Measurements from ENCODE around the gene ST6GALNAC4. TPM values are rescaled to one million over a fixed set of nuclear protein-coding genes. Genes with fewer than 3 reads are reported as not detected.

ST6GALNAC4 gene
- total and polyA plus RNA-seq, 2 donors (not counting 1 experiment from before 2014, with no cell fraction given), result 80.5 to 199 TPM

- ChIA-PET POLR2A (interaction anchor here (0.6 to 6.4 kb wide), 18 partner anchors 14 to 1973 kb away, joined by 3 to 228 read pairs (median 4); partner anchors contain the start of genes CDK9, ENG, ST6GALNAC6 and TOR2A), CTCF (interaction anchor here (0.6 to 17.3 kb wide), 11 partner anchors 11 to 329 kb away, joined by 3 to 237 read pairs (median 5); partner anchors contain the start of genes SH2D3C and TOR2A)
- Histone ChIP-seq H3K27me3 (replicated peaks in 1 of 4; ENCODE audit: control extremely low read depth in 1 of 4, control insufficient read depth in 3 of 4, insufficient read depth in 4 of 4, low read length in 3 of 4) (no peaks in the 10 kb centered on the region), H3K4me1 (ENCODE audit: control insufficient read depth in 2 of 2, insufficient read depth in 2 of 2, low read length in 2 of 2) (peaks cover 39 to 77% of the 10 kb centered on the region in 2 donors), H4K20me1 (ENCODE audit: control insufficient read depth, insufficient read depth, low read length, poor library complexity, severe bottlenecking) (no peaks in the 10 kb centered on the region), H3K4me2 (replicated peaks; ENCODE audit: low read depth, low read length, poor library complexity, severe bottlenecking) (peak overlapping the region; percentile 100), H3K27ac (ENCODE audit: low read length in 2 of 2) (peak overlapping the region; percentile 89 to 91), H3K79me2 (ENCODE audit: control insufficient read depth, insufficient read depth, low read length) (peaks cover 69% of the 10 kb centered on the region), H3K4me3 (ENCODE audit: control extremely low read depth in 1 of 5, extremely low read depth in 1 of 5, insufficient read depth in 1 of 5, low read depth in 2 of 5, low read length in 4 of 5) (peak overlapping the region; percentile 71 to 99 (median 79)), H3K9me3 (ENCODE audit: control extremely low read depth in 1 of 3, control insufficient read depth in 2 of 3, insufficient read depth in 1 of 3, low read length in 2 of 3) (no peaks in the 10 kb centered on the region), H2AFZ (ENCODE audit: insufficient read depth, low read depth, low read length, poor library complexity, severe bottlenecking) (peak overlapping the region; percentile 68), H3K36me3 (replicated peaks in 1 of 2; ENCODE audit: control extremely low read depth in 1 of 2, control insufficient read depth in 1 of 2, extremely low read depth in 1 of 2, insufficient read depth in 2 of 2, low read length in 1 of 2) (peaks cover 0 to 30% of the 10 kb centered on the region in 2 experiments), H3K9ac (ENCODE audit: low read length) (peak overlapping the region; percentile 97)
- H3K27ac Mint-ChIP-seq, result peak overlapping the region; percentile 98
- peaks cover 73% of the 10 kb centered on the region for H3K4me1 Mint-ChIP-seq
- WGBS (ENCODE audit: insufficient coverage), result 4% methylated on average over 18 of the region's 27 CpGs
- intact Hi-C loops (cut with micrococcal nuclease), result loop anchor here (2.0 to 5.0 kb wide), 2 partner anchors 304 to 691 kb away; partner anchors contain the start of gene STXBP1
- TF ChIP-seq EZH2 (IDR thresholded peaks at IDR 0.05; ENCODE audit: borderline replicate concordance, insufficient read depth, low read depth, low read length, poor library complexity, severe bottlenecking) (no peak), CTCF (IDR thresholded peaks at IDR 0.05) (no peak)
- no peaks in the 10 kb centered on the region for H3K9me3 Mint-ChIP-seq (ENCODE audit: insufficient read depth)
- DNase-seq (peak; percentile 92), ATAC-seq (ENCODE audit: low read depth) (peak; percentile 34)
- peak overlapping the region; percentile 94 for H3K4me3 Mint-ChIP-seq
- no peaks in the 10 kb centered on the region for H3K27me3 Mint-ChIP-seq
Observed at GRCh38 chr9:127915801-127916719, 781 bp downstream of the ST6GALNAC4 start.

Data from B cell (primary cell).